ENCODE data around the gene NGDN.
"Not testable (repeated sequence)": the region's sequence is repeated elsewhere in the genome, so short reads cannot be mapped to it uniquely, and the experiment has no call there.

The NGDN gene, protein sequence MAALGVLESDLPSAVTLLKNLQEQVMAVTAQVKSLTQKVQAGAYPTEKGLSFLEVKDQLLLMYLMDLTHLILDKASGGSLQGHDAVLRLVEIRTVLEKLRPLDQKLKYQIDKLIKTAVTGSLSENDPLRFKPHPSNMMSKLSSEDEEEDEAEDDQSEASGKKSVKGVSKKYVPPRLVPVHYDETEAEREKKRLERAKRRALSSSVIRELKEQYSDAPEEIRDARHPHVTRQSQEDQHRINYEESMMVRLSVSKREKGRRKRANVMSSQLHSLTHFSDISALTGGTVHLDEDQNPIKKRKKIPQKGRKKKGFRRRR

DNA sequence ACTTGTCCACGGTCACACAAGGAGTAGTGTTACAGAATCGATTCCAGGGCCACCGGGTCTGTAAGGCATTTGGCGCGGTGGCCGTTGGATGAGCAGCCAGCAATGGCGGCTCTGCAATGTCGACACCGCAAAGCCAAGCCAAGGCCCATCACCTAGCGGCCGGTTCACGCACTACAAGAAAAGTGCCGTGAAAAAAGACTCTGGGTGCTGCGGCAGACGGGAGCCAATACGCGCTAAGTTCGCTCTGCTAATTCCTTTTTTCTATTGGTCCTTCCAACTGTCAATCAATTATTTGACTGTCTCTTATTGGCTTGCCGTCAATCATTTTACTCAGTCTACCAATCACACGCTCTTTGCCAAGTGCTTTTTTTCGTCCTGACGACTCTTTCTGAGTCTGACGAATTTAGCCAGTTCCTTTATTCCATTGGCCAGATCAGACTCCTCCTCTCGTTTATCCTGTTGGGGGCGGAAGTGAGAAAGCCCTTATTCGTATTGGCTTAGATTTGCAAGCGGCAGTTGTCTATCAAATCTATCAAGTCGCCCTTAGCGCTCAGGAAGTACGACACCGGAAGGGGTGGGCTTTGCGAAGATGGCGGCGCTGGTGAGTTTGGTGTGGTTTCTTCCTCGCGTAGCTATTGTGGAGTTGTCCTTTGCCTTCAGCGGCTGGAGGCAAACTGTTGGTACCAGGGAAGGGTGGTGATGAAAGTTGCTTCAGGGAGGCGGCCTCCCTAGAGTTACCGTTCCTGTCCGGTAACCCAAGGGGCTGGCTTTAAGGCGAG, at the start of gene NGDN:
NGDN (plus strand) TSS at position 577 of the 779 bp plus-strand sequence; CDS start at position 590, 13 bp downstream.
- Histone ChIP-seq H3K36me3 (peaks cover 37 to 42% (median 39%) of the 10 kb centered on the region in 11 experiments), H3K4me2 (peak within 1 kb of the TSS; percentile 76 to 98 (median 88)), H3K27ac (peak within 1 kb of the TSS; percentile 78 to 90 (median 86)), H4K20me1 (peaks cover 0 to 34% (median 6%) of the 10 kb centered on the region in 11 experiments; a peak in 9 of 22 replicates), H3K4me3 (peak within 1 kb of the TSS; percentile 76 to 93 (median 88)), H3K4me1 (peaks cover 7 to 18% (median 11%) of the 10 kb centered on the region in 10 experiments), H3K9me3 (replicated peaks in 1 of 11) (peaks cover 5 to 10% (median 8%) of the 10 kb centered on the region in 11 experiments; a peak in 17 of 22 replicates), H3K27me3 (no peaks in the 10 kb centered on the region), H3K9ac (peak within 1 kb of the TSS; percentile 82 to 92 (median 89))
- no peak for TF ChIP-seq Cebpa-rat (IDR thresholded peaks at IDR 0.05)

DNA sequence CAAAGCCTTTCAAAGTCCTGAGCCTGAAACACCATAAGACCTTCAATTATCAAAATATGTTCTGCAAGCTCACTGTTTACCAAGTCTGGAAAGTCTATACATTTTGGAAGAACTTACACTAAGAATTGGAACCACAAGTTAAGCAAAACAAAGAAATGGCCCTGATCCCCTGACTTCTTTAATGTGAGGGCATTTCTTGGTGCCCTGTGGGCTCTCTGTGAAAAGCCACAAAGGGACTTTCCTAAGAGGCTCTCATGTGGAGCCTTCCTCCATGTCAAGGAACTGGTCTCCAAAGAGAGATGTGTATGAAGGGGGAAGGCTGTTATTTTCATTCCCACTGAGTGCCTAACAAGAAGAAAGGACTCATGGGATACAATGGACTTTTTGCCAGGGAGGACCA, 47.9 kb upstream of the NGDN start:
- Histone ChIP-seq H3K27ac (no peak overlapping the region), H3K27me3 (peaks cover 0 to 3% (median 0%) of the 10 kb centered on the region in 11 experiments; a peak in 1 of 22 replicates), H3K9me3 (replicated peaks in 1 of 11) (no peaks in the 10 kb centered on the region), H3K4me1 (no peaks in the 10 kb centered on the region; a peak in 1 of 20 replicates), H3K4me3 (no peak overlapping the region), H3K4me2 (peak overlapping the region in 1 of 11 experiments; percentile 15; a peak in 2 of 22 replicates), H3K9ac (no peak overlapping the region), H4K20me1 (no peaks in the 10 kb centered on the region; a peak in 1 of 22 replicates), H3K36me3 (no peaks in the 10 kb centered on the region)
- TF ChIP-seq Cebpa-rat (IDR thresholded peaks at IDR 0.05): no peak

DNA sequence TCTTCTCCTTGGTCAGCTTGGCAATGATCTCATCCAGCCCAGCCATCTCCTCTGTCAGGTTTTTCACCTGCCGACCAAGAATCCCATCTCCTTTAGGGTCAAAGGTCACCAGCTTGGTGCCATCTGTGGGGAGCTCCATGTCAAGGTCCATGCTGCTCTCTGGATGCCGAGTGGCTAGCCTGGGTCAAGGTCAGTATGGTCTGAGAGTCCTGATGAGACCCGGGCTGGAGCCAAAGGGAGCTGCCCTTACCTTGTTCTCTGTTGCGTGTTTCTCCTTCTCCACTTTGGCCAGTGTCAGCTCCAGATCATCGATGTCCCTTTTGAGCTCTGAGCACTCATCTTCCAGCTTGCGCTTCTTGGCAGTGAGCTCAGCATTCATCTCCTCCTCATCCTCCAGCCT, 45.8 kb upstream of the NGDN start:
- no peak for TF ChIP-seq Cebpa-rat (IDR thresholded peaks at IDR 0.05)
- Histone ChIP-seq H3K36me3 (no peaks in the 10 kb centered on the region), H3K27ac (no peak overlapping the region), H4K20me1 (no peaks in the 10 kb centered on the region), H3K27me3 (peaks cover 0 to 3% (median 0%) of the 10 kb centered on the region in 11 experiments; a peak in 1 of 22 replicates), H3K4me3 (no peak overlapping the region), H3K9ac (no peak overlapping the region), H3K4me2 (no peak overlapping the region), H3K4me1 (no peaks in the 10 kb centered on the region; a peak in 1 of 20 replicates), H3K9me3 (replicated peaks in 1 of 11) (no peaks in the 10 kb centered on the region)

DNA sequence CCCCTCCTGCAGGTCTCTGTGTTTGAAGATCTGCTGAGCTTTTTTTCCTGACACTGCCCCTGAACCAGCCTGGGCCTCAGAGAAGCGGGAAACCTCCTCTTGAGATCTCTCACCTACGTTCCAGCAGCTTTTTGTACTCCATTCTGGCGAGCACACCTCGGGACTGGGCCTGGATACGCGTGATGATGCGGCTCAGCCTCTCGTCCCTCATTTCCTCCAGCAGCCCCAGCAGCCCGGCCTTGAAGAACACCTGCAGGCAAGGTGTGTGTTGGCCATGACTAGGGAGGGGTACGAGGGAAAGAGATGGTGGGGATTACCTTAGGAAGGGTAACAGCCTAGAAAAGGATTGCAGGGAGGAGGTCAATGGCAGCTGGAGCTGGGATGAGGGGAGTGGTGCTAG, 44.3 kb upstream of the NGDN start:
- peaks cover 0 to 3% (median 0%) of the 10 kb centered on the region in 11 experiments; a peak in 1 of 22 replicates for H3K27me3 ChIP-seq
- H3K36me3 ChIP-seq: no peaks in the 10 kb centered on the region
- no peak overlapping the region for H3K4me2 ChIP-seq
- no peak for TF ChIP-seq Cebpa-rat (IDR thresholded peaks at IDR 0.05)
- no peak overlapping the region for H3K9ac ChIP-seq
- H4K20me1 ChIP-seq: no peaks in the 10 kb centered on the region
- no peaks in the 10 kb centered on the region; a peak in 1 of 20 replicates for H3K4me1 ChIP-seq
- no peaks in the 10 kb centered on the region for H3K9me3 ChIP-seq (replicated peaks in 1 of 11)
- no peak overlapping the region for H3K27ac ChIP-seq
- H3K4me3 ChIP-seq: no peak overlapping the region

DNA sequence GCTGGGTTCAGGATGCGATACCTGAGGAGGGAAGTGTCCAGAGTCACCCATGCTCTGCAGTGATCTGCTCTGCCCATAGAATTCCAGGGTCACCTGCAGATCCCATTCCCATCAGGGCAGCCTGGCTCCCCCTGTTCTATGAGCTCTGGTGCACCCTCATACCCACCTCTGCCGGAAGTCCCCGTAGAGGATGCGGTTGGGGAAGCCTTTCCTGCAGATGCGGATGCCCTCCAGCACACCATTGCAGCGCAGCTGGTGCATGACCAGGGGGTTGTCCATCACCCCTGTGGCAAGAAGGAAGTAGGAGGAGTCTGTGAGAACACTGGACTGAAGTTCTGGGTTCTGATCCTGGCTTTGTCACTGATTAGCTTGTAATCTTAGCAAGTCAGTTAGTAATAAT, 43.7 kb upstream of the NGDN start:
- H3K27me3 ChIP-seq; H3K4me3 ChIP-seq; H3K36me3 ChIP-seq; H3K4me2 ChIP-seq; H3K27ac ChIP-seq; H3K9ac ChIP-seq; H3K4me1 ChIP-seq; H4K20me1 ChIP-seq; H3K9me3 ChIP-seq (replicated peaks in 1 of 11): not testable (repeated sequence)

DNA sequence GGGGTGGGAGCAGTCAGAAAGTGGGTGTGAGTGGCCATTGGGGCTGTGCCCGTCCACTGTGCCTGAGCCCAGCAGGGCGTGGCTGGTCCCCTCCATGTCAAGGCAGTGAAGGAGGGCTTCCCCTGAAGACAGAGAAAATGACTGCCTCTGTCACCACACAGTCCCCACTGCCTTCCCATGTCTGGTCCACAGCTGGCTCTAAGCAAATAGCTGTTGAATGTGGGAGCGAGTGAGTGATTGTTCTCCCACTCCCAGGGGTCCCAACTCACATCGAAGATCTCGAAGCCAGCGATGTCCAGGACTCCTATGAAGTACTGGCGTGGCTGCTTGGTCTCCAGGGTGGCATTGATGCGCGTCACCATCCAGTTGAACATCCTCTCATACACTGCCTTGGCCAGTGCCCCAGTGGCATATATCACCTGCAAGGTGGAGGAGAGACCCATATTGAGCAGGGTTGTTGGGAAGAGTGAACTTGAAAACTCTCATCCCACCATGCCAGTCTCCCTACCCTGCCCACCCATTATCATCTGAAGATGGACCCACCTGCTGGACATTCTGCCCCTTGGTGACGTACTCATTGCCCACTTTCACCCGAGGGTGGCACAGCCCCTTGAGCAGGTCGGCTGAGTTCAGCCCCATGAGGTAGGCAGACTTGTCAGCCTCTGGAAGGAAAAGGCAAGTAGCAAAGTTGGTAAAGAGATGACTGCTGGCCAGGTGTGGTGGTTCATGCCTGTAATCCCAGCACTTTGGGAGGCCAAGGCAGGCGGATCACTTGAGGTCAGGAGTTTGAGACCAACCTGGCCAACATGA, 40.6 kb upstream of the NGDN start:
- no peaks in the 10 kb centered on the region for H3K36me3 ChIP-seq
- H3K9ac ChIP-seq: no peak overlapping the region
- no peak for TF ChIP-seq Cebpa-rat (IDR thresholded peaks at IDR 0.05)
- H3K4me2 ChIP-seq: no peak overlapping the region
- no peaks in the 10 kb centered on the region for H3K27me3 ChIP-seq
- H3K4me1 ChIP-seq: 0 out of 20 replicates have a peak, but pooled peaks cover 0 to 5% (median 0%) of the 10 kb centered on the region in 10 experiments
- no peaks in the 10 kb centered on the region for H3K9me3 ChIP-seq (replicated peaks in 1 of 11)
- no peaks in the 10 kb centered on the region; a peak in 1 of 22 replicates for H4K20me1 ChIP-seq
- H3K4me3 ChIP-seq: no peak overlapping the region
- H3K27ac ChIP-seq: no peak overlapping the region

DNA sequence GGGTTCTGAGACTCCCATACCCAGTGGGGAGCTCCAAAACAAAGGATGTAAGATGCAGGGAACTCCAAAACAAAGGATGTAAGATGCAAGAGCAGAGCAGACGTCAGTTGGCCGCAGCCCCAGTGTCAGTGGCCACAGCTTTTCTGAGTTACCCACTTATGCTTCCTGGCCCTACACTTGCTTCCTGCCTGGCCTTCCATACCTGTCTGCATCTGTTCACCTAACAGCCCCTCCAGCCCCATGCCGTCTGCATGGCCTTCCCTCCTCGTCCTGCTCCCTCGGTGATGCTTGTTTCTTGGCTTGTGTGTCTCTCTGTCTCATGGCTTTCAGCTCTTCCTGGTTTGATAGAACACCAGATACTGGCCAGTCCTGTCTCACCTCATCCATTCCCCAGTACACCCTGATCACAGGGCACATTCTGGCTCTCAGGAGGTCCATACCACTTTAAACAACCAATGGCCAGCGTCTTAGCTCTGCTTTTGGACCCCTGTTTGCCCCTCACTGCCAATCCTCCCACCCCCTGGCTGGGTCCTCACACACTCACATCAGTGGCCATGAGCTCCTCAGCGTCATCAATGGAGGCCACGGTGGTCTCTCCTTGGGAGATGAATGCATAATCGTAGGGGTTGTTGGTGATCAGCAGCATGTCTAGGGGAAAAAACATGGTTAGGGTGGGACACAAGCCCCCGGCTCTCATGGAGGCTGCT, 39.3 kb upstream of the NGDN start:
- Histone ChIP-seq H3K9ac (no peak overlapping the region), H4K20me1 (no peaks in the 10 kb centered on the region; a peak in 1 of 22 replicates), H3K4me2 (no peak overlapping the region), H3K36me3 (no peaks in the 10 kb centered on the region), H3K27ac (no peak overlapping the region), H3K4me1 (0 out of 20 replicates have a peak, but pooled peaks cover 0 to 5% (median 0%) of the 10 kb centered on the region in 10 experiments), H3K9me3 (replicated peaks in 1 of 11) (no peaks in the 10 kb centered on the region), H3K4me3 (no peak overlapping the region), H3K27me3 (no peaks in the 10 kb centered on the region)
- no peak for TF ChIP-seq Cebpa-rat (IDR thresholded peaks at IDR 0.05)

DNA sequence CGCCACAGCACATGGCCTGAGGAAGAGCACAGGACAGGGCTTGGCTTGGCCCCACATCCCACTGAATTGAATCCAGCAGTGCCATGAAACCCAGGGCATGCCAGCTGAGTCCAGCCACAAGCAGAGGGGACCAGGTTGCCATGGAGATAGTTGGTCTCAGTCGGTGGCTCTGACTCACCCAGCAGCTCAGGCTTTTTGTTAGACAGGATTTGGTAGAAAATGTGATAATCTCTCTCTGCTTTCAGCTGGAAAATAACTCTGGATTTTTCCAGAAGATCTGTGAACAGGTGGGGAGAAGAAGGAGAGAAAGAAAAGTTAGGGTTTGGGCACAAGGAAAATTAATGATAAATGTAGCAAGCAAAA, 38.8 kb upstream of the NGDN start:
- no peaks in the 10 kb centered on the region for H3K9me3 ChIP-seq (replicated peaks in 1 of 11)
- no peaks in the 10 kb centered on the region for H3K27me3 ChIP-seq
- no peak for TF ChIP-seq Cebpa-rat (IDR thresholded peaks at IDR 0.05)
- no peak overlapping the region for H3K27ac ChIP-seq
- H3K9ac ChIP-seq: no peak overlapping the region
- no peak overlapping the region for H3K4me3 ChIP-seq
- no peaks in the 10 kb centered on the region; a peak in 1 of 22 replicates for H4K20me1 ChIP-seq
- H3K4me2 ChIP-seq: no peak overlapping the region
- H3K4me1 ChIP-seq: 0 out of 20 replicates have a peak, but pooled peaks cover 0 to 5% (median 0%) of the 10 kb centered on the region in 10 experiments
- no peaks in the 10 kb centered on the region for H3K36me3 ChIP-seq
